HepG2 (cell line): Measurements from ENCODE around the gene FLOT2. TPM values are rescaled to one million over a fixed set of nuclear protein-coding genes. Genes with fewer than 3 reads are reported as not detected.

Experiments used
- HMGXB4 ChIP-seq, 2 experiments: sonication (generic) in 1 of 2; formaldehyde crosslinking in 1 of 2; IDR thresholded peaks; 2 replicates each; pipeline versions ENCODE4 v1.4.0 to v1.6.1; 2018 to 2020; ENCODE audit warnings: missing genetic modification reagents in 2 of 2, borderline replicate concordance in 1 of 2, low read depth in 1 of 2, mild to moderate bottlenecking in 1 of 2, missing biosample characterization in 1 of 2
- JDP2 ChIP-seq: sonication (generic); formaldehyde crosslinking; IDR thresholded peaks from 2 replicates; pipeline ENCODE4 v1.8.1; 2022; ENCODE audit warnings: missing genetic modification reagents, borderline replicate concordance
- PAX8 ChIP-seq: sonication (generic); formaldehyde crosslinking; IDR thresholded peaks from 2 replicates; pipeline ENCODE4 v1.8.0; 2022; ENCODE audit warnings: mild to moderate bottlenecking, missing genetic modification reagents, borderline replicate concordance
- PCBP2 ChIP-seq: fragments of 200-400 bp; formaldehyde crosslinking; optimal IDR thresholded peaks from 2 replicates; pipeline ENCODE3; 2018; ENCODE audit warnings: low read length, low read depth; ENCODE audit not compliant: poor library complexity, severe bottlenecking
- PLSCR1 ChIP-seq: sonication (generic); formaldehyde crosslinking; IDR thresholded peaks from 2 replicates; pipeline ENCODE4 v1.5.0; 2020; ENCODE audit warnings: missing genetic modification reagents, mild to moderate bottlenecking, borderline replicate concordance
- REST ChIP-seq, 2 experiments: IDR thresholded peaks; 2 replicates each; pipeline ENCODE4 v1.6.1; 2011 to 2012; ENCODE audit warnings: low read length in 2 of 2, borderline replicate concordance in 1 of 2, low read depth in 1 of 2, mild to moderate bottlenecking in 1 of 2, moderate library complexity in 1 of 2
- SOX13 ChIP-seq, 3 experiments: fragments of 450-650 bp in 1 of 3; sonication (generic) in 1 of 3; formaldehyde crosslinking in 1 of 3; IDR thresholded peaks in 2 of 3; conservative IDR thresholded peaks in 1 of 3; 2 replicates each; pipeline versions ENCODE4 v1.5.0 to v1.6.1; 2016 to 2020; ENCODE audit warnings: antibody characterized with exemption in 1 of 3, mild to moderate bottlenecking in 1 of 3, missing compliant biosample characterization in 1 of 3, missing genetic modification reagents in 1 of 3, moderate library complexity in 1 of 3
- TOPORS ChIP-seq: sonication (generic); formaldehyde crosslinking; IDR thresholded peaks from 2 replicates; pipeline ENCODE4 v1.8.0; 2023; ENCODE audit warnings: mild to moderate bottlenecking, missing genetic modification reagents
- ZFP37 ChIP-seq: sonication (generic); formaldehyde crosslinking; IDR thresholded peaks from 2 replicates; pipeline ENCODE4 v1.4.0; 2020; ENCODE audit warnings: missing genetic modification reagents, borderline replicate concordance
- ZNF205 ChIP-seq: IDR thresholded peaks from 2 replicates; pipeline ENCODE4 v1.6.1; 2018; ENCODE audit warnings: missing biosample characterization, missing genetic modification reagents
- ZNF260 ChIP-seq: sonication (generic); formaldehyde crosslinking; IDR thresholded peaks from 2 replicates; pipeline ENCODE4 v1.4.0; 2020; ENCODE audit warnings: missing genetic modification reagents, low read depth, mild to moderate bottlenecking, borderline replicate concordance
- ZNF607 ChIP-seq: sonication (generic); formaldehyde crosslinking; IDR thresholded peaks from 2 replicates; pipeline ENCODE4 v1.5.1; 2020; ENCODE audit warnings: missing genetic modification reagents, mild to moderate bottlenecking, borderline replicate concordance
- polyA plus RNA-seq, 8 experiments: library from polyadenylated mRNA; depleted of rRNA in 3 of 8; stranded (reverse) in 7 of 8; unstranded in 1 of 8; fragments of >200 nt; fragmentation: Illumina TruSeq in 4 of 8; extraction: Trizol in 4 of 8; gene quantifications; 2 replicates each; pipeline versions ENCODE4 v1.2.1 to v1.2.3, GENCODE V29; 2011 to 2016; ENCODE audit warnings: low read depth in 4 of 8, missing spikeins in 1 of 8, mixed read lengths in 1 of 8; ENCODE audit not compliant: insufficient read depth in 1 of 8
- total RNA-seq, 5 experiments: library from RNA; depleted of rRNA; stranded (reverse); fragments of >200 nt; fragmentation: Illumina TruSeq; extraction: Trizol; gene quantifications; 2 replicates each; pipeline ENCODE4 v1.2.3, GENCODE V29; 2016; ENCODE audit warnings: low read depth in 1 of 5

FLOT2 gene
- total and polyA plus RNA-seq, 2 of the 13 experiments (the other 11 are each of a cell fraction or from before 2014, with no cell fraction given), result 54.3 to 54.5 TPM

GRCh38 chr17:28875848-28876550, 21.5 kb downstream of the FLOT2 start (continued):
- no peak for TF ChIP-seq REST (IDR thresholded peaks at IDR 0.05; ENCODE audit: borderline replicate concordance in 1 of 2, low read depth in 1 of 2, low read length in 2 of 2)
- no peak for TF ChIP-seq PLSCR1 (CRISPR knock-in tag)
- no peak for TF ChIP-seq ZNF205 (CRISPR knock-in tag)
- no peak for TF ChIP-seq ZFP37 (CRISPR knock-in tag)
- TF ChIP-seq SOX13 (IDR thresholded peaks at IDR 0.05), result no peak
- no peak for TF ChIP-seq SOX13 (CRISPR knock-in tag; conservative IDR thresholded peaks at IDR 0.05 in 1 of 2, IDR thresholded peaks at IDR 0.05 in 1 of 2)
- TF ChIP-seq JDP2 (CRISPR knock-in tag), result no peak
- no peak for TF ChIP-seq PAX8 (CRISPR knock-in tag)
- no peak for TF ChIP-seq ZNF260 (CRISPR knock-in tag)
- no peak for TF ChIP-seq HMGXB4 (CRISPR knock-in tag; IDR thresholded peaks at IDR 0.05; ENCODE audit: borderline replicate concordance in 1 of 2, low read depth in 1 of 2)
- no peak for TF ChIP-seq ZNF607 (CRISPR knock-in tag)
- no peak for TF ChIP-seq PCBP2
- TF ChIP-seq TOPORS (CRISPR knock-in tag), result no peak
- TF ChIP-seq, all 625 proteins: peak for 0
